WTC11 (cell line): ENCODE results near the gene NEDD4L. TPM values are rescaled to one million over a fixed set of nuclear protein-coding genes. Genes with fewer than 3 reads are reported as not detected.

ENCODE experiments used
- ATAC-seq: fragments of 200-7000 bp; cut with Tn5 transposase; 2 replicates; pipeline ENCODE4 v1.10.0; 2021; ENCODE audit warnings: mild to moderate bottlenecking, moderate library complexity
- CTCF ChIA-PET: fragments of 300-600 bp; sonication (Branson Sonifier 250); formaldehyde crosslinking; loops from one replicate; lab custom pipeline; 2021; ENCODE audit warnings: antibody characterized with exemption; lab: Charles Lee
- POLR2A ChIA-PET: fragments of 350-600 bp; sonication (Branson Sonifier 250); formaldehyde crosslinking; loops from one replicate; lab custom pipeline; 2021; ENCODE audit warnings: antibody characterized with exemption; lab: Charles Lee
- DNase-seq: peaks from one replicate; pipeline ENCODE4 v3.0.0; 2021; ENCODE audit warnings: low spot score
- H3K27ac Mint-ChIP-seq: 2 replicates; pipeline ENCODE4 v1.8.0; 2021; ENCODE audit warnings: mixed read lengths
- H3K27me3 Mint-ChIP-seq: 2 replicates; pipeline ENCODE4 v1.8.0; 2021; ENCODE audit warnings: low read depth, mild to moderate bottlenecking, moderate library complexity, mixed read lengths
- H3K36me3 Mint-ChIP-seq: 2 replicates; pipeline ENCODE4 v1.8.0; 2021; ENCODE audit warnings: mixed read lengths
- H3K4me1 Mint-ChIP-seq: 2 replicates; pipeline ENCODE4 v1.8.0; 2022; ENCODE audit warnings: mixed read lengths
- H3K4me3 Mint-ChIP-seq: 2 replicates; pipeline ENCODE4 v1.8.0; 2021; ENCODE audit warnings: mild to moderate bottlenecking, moderate library complexity, mixed read lengths
- H3K9me3 Mint-ChIP-seq: 2 replicates; pipeline ENCODE4 v1.8.0; 2021; ENCODE audit warnings: mixed read lengths
- ATF2 ChIP-seq: sonication (generic); formaldehyde crosslinking; IDR thresholded peaks from 2 replicates; pipeline ENCODE4 v1.8.1; 2022; ENCODE audit warnings: low read depth, missing genetic modification reagents, borderline replicate concordance
- CBFB ChIP-seq: sonication (generic); formaldehyde crosslinking; IDR thresholded peaks from 2 replicates; pipeline ENCODE4 v1.8.1; 2022; ENCODE audit warnings: mild to moderate bottlenecking, low read depth, missing genetic modification reagents
- CREM ChIP-seq: sonication (generic); formaldehyde crosslinking; IDR thresholded peaks from 2 replicates; pipeline ENCODE4 v1.8.1; 2022; ENCODE audit warnings: mild to moderate bottlenecking, missing genetic modification reagents, moderate library complexity
- ELF4 ChIP-seq: sonication (generic); formaldehyde crosslinking; IDR thresholded peaks from 2 replicates; pipeline ENCODE4 v1.8.1; 2022; ENCODE audit warnings: low read depth, mild to moderate bottlenecking, moderate library complexity, missing genetic modification reagents
- FOXK1 ChIP-seq: sonication (generic); formaldehyde crosslinking; IDR thresholded peaks from 2 replicates; pipeline ENCODE4 v1.8.0; 2022; ENCODE audit warnings: mild to moderate bottlenecking, moderate library complexity, missing genetic modification reagents
- GTF2I ChIP-seq: fragments of 250-450 bp; sonication (Bioruptor Pico); conservative IDR thresholded peaks from 2 replicates; pipeline ENCODE4 v1.4.0; 2021; ENCODE audit warnings: mild to moderate bottlenecking
- HMGA2 ChIP-seq: fragments of 250-450 bp; sonication (Bioruptor Pico); IDR thresholded peaks from 2 replicates; pipeline ENCODE4 v1.4.0; 2021; ENCODE audit warnings: mild to moderate bottlenecking, moderate library complexity
- IRF2 ChIP-seq: sonication (generic); formaldehyde crosslinking; IDR thresholded peaks from 2 replicates; pipeline ENCODE4 v1.8.0; 2022; ENCODE audit warnings: low read depth, missing genetic modification reagents, borderline replicate concordance
- JUN ChIP-seq: sonication (generic); formaldehyde crosslinking; IDR thresholded peaks from 2 replicates; pipeline ENCODE4 v1.8.0; 2023; ENCODE audit warnings: mild to moderate bottlenecking, missing genetic modification reagents
- KAT7 ChIP-seq: sonication (generic); formaldehyde crosslinking; IDR thresholded peaks from 2 replicates; pipeline ENCODE4 v1.8.1; 2023; ENCODE audit warnings: missing genetic modification reagents, mild to moderate bottlenecking, borderline replicate concordance
- MYBL2 ChIP-seq: sonication (generic); formaldehyde crosslinking; IDR thresholded peaks from 2 replicates; pipeline ENCODE4 v1.8.1; 2023; ENCODE audit warnings: mild to moderate bottlenecking, moderate library complexity, missing genetic modification reagents
- NFATC4 ChIP-seq: fragments of 250-450 bp; sonication (Bioruptor Pico); IDR thresholded peaks from 2 replicates; pipeline ENCODE4 v1.9.0; 2021; ENCODE audit warnings: mild to moderate bottlenecking
- NFE2L1 ChIP-seq: sonication (generic); formaldehyde crosslinking; IDR thresholded peaks from 2 replicates; pipeline ENCODE4 v1.8.1; 2023; ENCODE audit warnings: missing genetic modification reagents
- OVOL2 ChIP-seq: fragments of 250-450 bp; sonication (Bioruptor Pico); IDR thresholded peaks from 2 replicates; pipeline ENCODE4 v1.9.0; 2021; ENCODE audit warnings: mild to moderate bottlenecking, borderline replicate concordance
- PRRX2 ChIP-seq: fragments of 250-450 bp; sonication (Bioruptor Pico); IDR thresholded peaks from 2 replicates; pipeline ENCODE4 v1.8.0; 2021; ENCODE audit warnings: mild to moderate bottlenecking
- RELA ChIP-seq: sonication (generic); formaldehyde crosslinking; IDR thresholded peaks from 2 replicates; pipeline ENCODE4 v1.8.1; 2022; ENCODE audit warnings: missing genetic modification reagents, mild to moderate bottlenecking, borderline replicate concordance
- SP1 ChIP-seq: sonication (generic); formaldehyde crosslinking; conservative IDR thresholded peaks from 2 replicates; pipeline ENCODE4 v1.8.1; 2022; ENCODE audit warnings: missing genetic modification reagents
- STAT6 ChIP-seq: sonication (generic); formaldehyde crosslinking; conservative IDR thresholded peaks from 2 replicates; pipeline ENCODE4 v1.8.1; 2023; ENCODE audit warnings: mild to moderate bottlenecking, low read depth, missing genetic modification reagents, moderate library complexity
- TP53 ChIP-seq: sonication (generic); formaldehyde crosslinking; IDR thresholded peaks from 2 replicates; pipeline ENCODE4 v1.8.1; 2023; ENCODE audit warnings: mild to moderate bottlenecking, missing genetic modification reagents
- ZBTB43 ChIP-seq: sonication (generic); formaldehyde crosslinking; IDR thresholded peaks from 2 replicates; pipeline ENCODE4 v1.8.1; 2023; ENCODE audit warnings: mild to moderate bottlenecking, missing genetic modification reagents
- total RNA-seq: library from RNA; stranded (reverse); gene quantifications from 3 replicates; pipeline ENCODE4 v1.2.3, GENCODE V29; 2021
- TF ChIP-seq, protein P1 (sequence below): fragments of 250-450 bp; sonication (Bioruptor Pico); IDR thresholded peaks from 2 replicates; pipeline ENCODE4 v2.1.2; 2022; ENCODE audit warnings: mild to moderate bottlenecking, moderate library complexity
- TF ChIP-seq, protein P2 (sequence below): sonication (generic); formaldehyde crosslinking; IDR thresholded peaks from 2 replicates; pipeline ENCODE4 v1.8.1; 2022; ENCODE audit warnings: mild to moderate bottlenecking, moderate library complexity, missing genetic modification reagents

Gene NEDD4L
- total RNA-seq, 1 experiment from 2014 or later: 88.0 TPM

DNA sequence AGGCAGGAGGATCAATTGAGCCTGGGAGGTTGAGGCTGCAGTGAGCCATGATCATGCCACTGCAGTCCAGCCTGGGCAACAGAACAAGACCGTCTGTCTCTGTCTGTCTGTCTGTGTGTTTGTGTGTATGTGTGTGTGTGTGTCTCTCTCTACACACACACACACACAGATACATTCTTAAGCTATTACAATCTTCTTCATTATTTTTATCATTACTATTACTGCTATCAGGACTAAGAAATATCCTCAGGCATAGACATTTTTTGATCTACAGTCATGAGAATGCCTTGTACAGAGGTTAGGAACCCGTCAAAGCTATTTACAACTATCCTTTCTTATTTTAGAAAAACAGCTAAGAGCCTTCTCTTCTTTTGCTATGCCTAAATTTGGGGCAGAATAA is 207.4 kb downstream of the NEDD4L start (continued):
- TF ChIP-seq NFE2L1 (CRISPR knock-in tag) (no peak), GTF2I (CRISPR knock-in tag) (no peak), HMGA2 (CRISPR knock-in tag) (no peak), NFATC4 (CRISPR knock-in tag) (no peak), RELA (no peak)

- Mint-ChIP-seq H3K9me3 (no peaks in the 10 kb centered on the region), H3K4me1 (peaks cover 56% of the 10 kb centered on the region), H3K27ac (no peak overlapping the region), H3K4me3 (no peak overlapping the region), H3K27me3 (no peaks in the 10 kb centered on the region), H3K36me3 (no peaks in the 10 kb centered on the region)
- TF ChIP-seq TP53 (no peak), HMGA2 (CRISPR knock-in tag) (no peak), MYBL2 (CRISPR knock-in tag) (no peak), SP1 (CRISPR knock-in tag) (no peak), ATF2 (no peak)
- ATAC-seq (no peak), DNase-seq (no peak)
- ChIA-PET CTCF (no interaction called here), POLR2A (no interaction called here)
Measured at GRCh38 chr18:58252166-58252565, 208.1 kb downstream of the NEDD4L start.

DNA sequence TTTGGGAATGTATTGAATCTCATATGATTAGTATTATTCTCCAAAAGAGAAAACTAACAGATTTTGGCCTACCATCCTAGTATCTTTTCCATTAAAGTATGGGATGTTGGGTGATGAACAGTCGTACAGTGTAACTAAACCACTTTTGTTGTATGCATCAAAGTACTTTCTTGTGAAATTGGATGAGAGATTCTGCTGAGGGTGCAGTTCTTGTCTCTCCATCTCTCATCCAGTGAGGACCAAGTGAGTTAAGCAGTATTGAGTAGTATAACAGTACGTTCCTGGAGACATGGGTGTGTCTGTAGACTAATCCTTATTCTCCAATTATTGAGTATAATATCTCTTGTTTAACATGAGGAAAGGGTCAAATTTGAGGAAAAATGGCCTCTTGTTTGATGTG is 209.3 kb downstream of the NEDD4L start:
- Mint-ChIP-seq H3K4me3 (no peak overlapping the region), H3K4me1 (peaks cover 59% of the 10 kb centered on the region), H3K27me3 (no peaks in the 10 kb centered on the region), H3K36me3 (no peaks in the 10 kb centered on the region), H3K9me3 (no peaks in the 10 kb centered on the region), H3K27ac (no peak overlapping the region)
- no peak for ATAC-seq
- ChIA-PET POLR2A (no interaction called here), CTCF (no interaction called here)
- DNase-seq: no peak
- no peak for TF ChIP-seq FOXK1 (CRISPR knock-in tag)
- TF ChIP-seq ELF4 (CRISPR knock-in tag): no peak
- TF ChIP-seq STAT6 (CRISPR knock-in tag): no peak
- no peak for TF ChIP-seq KAT7 (CRISPR knock-in tag)
- no peak for TF ChIP-seq ZBTB43 (CRISPR knock-in tag)
- TF ChIP-seq GTF2I (CRISPR knock-in tag): no peak
- TF ChIP-seq IRF2 (CRISPR knock-in tag): no peak
- no peak for TF ChIP-seq CBFB (CRISPR knock-in tag)
- TF ChIP-seq, protein P1, sequence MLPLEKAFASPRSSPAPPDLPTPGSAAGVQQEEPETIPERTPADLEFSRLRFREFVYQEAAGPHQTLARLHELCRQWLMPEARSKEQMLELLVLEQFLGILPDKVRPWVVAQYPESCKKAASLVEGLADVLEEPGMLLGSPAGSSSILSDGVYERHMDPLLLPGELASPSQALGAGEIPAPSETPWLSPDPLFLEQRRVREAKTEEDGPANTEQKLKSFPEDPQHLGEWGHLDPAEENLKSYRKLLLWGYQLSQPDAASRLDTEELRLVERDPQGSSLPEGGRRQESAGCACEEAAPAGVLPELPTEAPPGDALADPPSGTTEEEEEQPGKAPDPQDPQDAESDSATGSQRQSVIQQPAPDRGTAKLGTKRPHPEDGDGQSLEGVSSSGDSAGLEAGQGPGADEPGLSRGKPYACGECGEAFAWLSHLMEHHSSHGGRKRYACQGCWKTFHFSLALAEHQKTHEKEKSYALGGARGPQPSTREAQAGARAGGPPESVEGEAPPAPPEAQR (CRISPR knock-in tag): no peak
- TF ChIP-seq, protein P2, sequence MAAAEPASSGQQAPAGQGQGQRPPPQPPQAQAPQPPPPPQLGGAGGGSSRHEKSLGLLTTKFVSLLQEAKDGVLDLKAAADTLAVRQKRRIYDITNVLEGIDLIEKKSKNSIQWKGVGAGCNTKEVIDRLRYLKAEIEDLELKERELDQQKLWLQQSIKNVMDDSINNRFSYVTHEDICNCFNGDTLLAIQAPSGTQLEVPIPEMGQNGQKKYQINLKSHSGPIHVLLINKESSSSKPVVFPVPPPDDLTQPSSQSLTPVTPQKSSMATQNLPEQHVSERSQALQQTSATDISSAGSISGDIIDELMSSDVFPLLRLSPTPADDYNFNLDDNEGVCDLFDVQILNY: no peak
- TF ChIP-seq JUN (CRISPR knock-in tag): no peak
- no peak for TF ChIP-seq CREM
- TF ChIP-seq PRRX2 (CRISPR knock-in tag): no peak
- no peak for TF ChIP-seq OVOL2 (CRISPR knock-in tag)
